Esophagus muscularis mucosa (tissue), 4 donors: ENCODE measurements around the gene NAA80. TPM values are rescaled to one million over a fixed set of nuclear protein-coding genes. Genes with fewer than 3 reads are reported as not detected.

Source experiments
- DNase-seq: peaks from one replicate; pipeline ENCODE4 v3.0.0-alpha.2; 2017; ENCODE audit errors: extremely low spot score
- H3K27ac ChIP-seq, 4 donors: fragments of 200-600 bp; sonication (generic); replicated peaks in 1 of 4; 1 replicate in 3 of 4; 2 replicates in 1 of 4; pipeline ENCODE4 v1.5.1; 2016 to 2019; ENCODE audit warnings: mild to moderate bottlenecking in 1 of 4
- H3K27me3 ChIP-seq, 4 donors: fragments of 200-600 bp; sonication (generic); one replicate each; pipeline versions ENCODE4 v1.5.1 to v1.6.0; 2016 to 2019
- H3K36me3 ChIP-seq, 4 donors: fragments of 200-600 bp; sonication (generic); one replicate each; pipeline ENCODE4 v1.5.1; 2016 to 2019
- H3K4me1 ChIP-seq, 4 donors: fragments of 200-600 bp; sonication (generic); one replicate each; pipeline ENCODE4 v1.5.1; 2016 to 2019
- H3K4me3 ChIP-seq, 4 donors: fragments of 200-600 bp; sonication (generic); 1 replicate in 2 of 4; 2 replicates in 2 of 4; pipeline ENCODE4 v1.5.1; 2016 to 2019; ENCODE audit warnings: mild to moderate bottlenecking in 4 of 4, moderate library complexity in 1 of 4
- H3K9me3 ChIP-seq, 4 donors: fragments of 200-600 bp; sonication (generic); 1 replicate in 3 of 4; 2 replicates in 1 of 4; pipeline ENCODE4 v1.5.1; 2016 to 2019
- CTCF ChIP-seq, 3 experiments: fragments of 200-600 bp in 2 of 3; fragments of 450-650 bp in 1 of 3; sonication (generic) in 2 of 3; IDR thresholded peaks; one replicate each; pipeline ENCODE4 v1.5.1; 2017 to 2019; ENCODE audit warnings: antibody characterized with exemption in 3 of 3, mild to moderate bottlenecking in 2 of 3, moderate library complexity in 1 of 3
- EP300 ChIP-seq: sonication (generic); formaldehyde crosslinking; IDR thresholded peaks from one replicate; pipeline ENCODE4 v1.6.1; 2017; ENCODE audit warnings: antibody characterized with exemption
- POLR2A ChIP-seq: fragments of 450-650 bp; IDR thresholded peaks from one replicate; pipeline ENCODE4 v1.6.1; 2017; ENCODE audit warnings: antibody characterized with exemption, moderate library complexity, mild to moderate bottlenecking, low read depth
- POLR2AphosphoS5 ChIP-seq, 2 donors: sonication (generic); formaldehyde crosslinking; IDR thresholded peaks; one replicate each; pipeline ENCODE4 v1.6.1; 2017; ENCODE audit warnings: antibody characterized with exemption in 2 of 2
- WGBS: methylation state at CpG from one replicate; pipeline ENCODE4 v1.1.5; 2018; 5-methylcytosine and 5-hydroxymethylcytosine counted together
- intact Hi-C: fragments of 100-400 bp; cut with DNase I; formaldehyde crosslinking; loops from one replicate; pipeline ENCODE4 v1.15.1; 2023
- total RNA-seq, 4 donors: library from RNA; depleted of rRNA; stranded (reverse); fragments of >200 nt; gene quantifications; one replicate each; pipeline versions ENCODE4 v1.1.0 to v1.2.1, GENCODE V29; 2016

The NAA80 gene
- total RNA-seq, 4 donors from 2014 or later: 6.8 to 9.5 (median 8.0) TPM

GRCh38 chr3:50327129-50327528 is 27.9 kb upstream of the NAA80 start:
- TF ChIP-seq POLR2AphosphoS5 (IDR thresholded peaks at IDR 0.05) (no peak), POLR2A (no peak)
- 66% methylated on average over 4 of the region's 4 CpGs for WGBS
- intact Hi-C loops: no loop called here
- peak overlapping the region; percentile 83 to 93 (median 92) for H3K27ac ChIP-seq
- H3K27me3 ChIP-seq: no peaks in the 10 kb centered on the region
- peak overlapping the region; percentile 85 to 100 (median 98) for H3K4me3 ChIP-seq
- no peaks in the 10 kb centered on the region for H3K9me3 ChIP-seq
- DNase-seq: no peak
- H3K36me3 ChIP-seq: peaks cover 34 to 57% (median 52%) of the 10 kb centered on the region in 4 donors
- peaks cover 38 to 68% (median 60%) of the 10 kb centered on the region in 4 donors for H3K4me1 ChIP-seq

- 88% methylated on average over 8 of the region's 8 CpGs for WGBS
Observed at GRCh38 chr3:50326182-50326541, 27.0 kb upstream of the NAA80 start.

GRCh38 chr3:50325497-50326181 is 26.4 kb upstream of the NAA80 start:
- 85% methylated on average over 11 of the region's 11 CpGs for WGBS
- no peaks in the 10 kb centered on the region for H3K9me3 ChIP-seq
- peaks cover 20 to 42% (median 37%) of the 10 kb centered on the region in 4 donors for H3K36me3 ChIP-seq
- H3K27me3 ChIP-seq: no peaks in the 10 kb centered on the region
- intact Hi-C loops: no loop called here
- no peak for DNase-seq
- peaks cover 34 to 71% (median 67%) of the 10 kb centered on the region in 4 donors for H3K4me1 ChIP-seq
- no peak for TF ChIP-seq POLR2AphosphoS5 (IDR thresholded peaks at IDR 0.05)
- TF ChIP-seq CTCF (IDR thresholded peaks at IDR 0.05): no peak
- no peak for TF ChIP-seq POLR2A
- TF ChIP-seq EP300: no peak
- H3K4me3 ChIP-seq: no peak overlapping the region
- peak overlapping the region in 3 of 4 donors; percentile 93 to 95 (median 93) for H3K27ac ChIP-seq

More at GRCh38 chr3:50326182-50326541, 27.0 kb upstream of the NAA80 start:
- TF ChIP-seq POLR2A (no peak), POLR2AphosphoS5 (IDR thresholded peaks at IDR 0.05) (no peak), EP300 (no peak), CTCF (IDR thresholded peaks at IDR 0.05) (no peak)
- Histone ChIP-seq H3K9me3 (no peaks in the 10 kb centered on the region), H3K27ac (peak overlapping the region in 1 of 4 donors; percentile 95), H3K4me1 (peaks cover 33 to 70% (median 65%) of the 10 kb centered on the region in 4 donors), H3K36me3 (peaks cover 25 to 47% (median 42%) of the 10 kb centered on the region in 4 donors), H3K27me3 (no peaks in the 10 kb centered on the region), H3K4me3 (no peak overlapping the region)
- intact Hi-C loops: no loop called here
- no peak for DNase-seq

GRCh38 chr3:50325113-50325480 is 25.9 kb upstream of the NAA80 start:
- Histone ChIP-seq H3K36me3 (peaks cover 15 to 39% (median 35%) of the 10 kb centered on the region in 4 donors), H3K27ac (peak overlapping the region; percentile 93 to 95 (median 93)), H3K4me3 (no peak overlapping the region), H3K9me3 (no peaks in the 10 kb centered on the region), H3K27me3 (no peaks in the 10 kb centered on the region), H3K4me1 (peaks cover 39 to 76% (median 72%) of the 10 kb centered on the region in 4 donors)
- TF ChIP-seq POLR2AphosphoS5 (IDR thresholded peaks at IDR 0.05): no peak
- WGBS: 100% methylated on average over 2 of the region's 2 CpGs
- intact Hi-C loops: no loop called here
- no peak for DNase-seq

GRCh38 chr3:50324351-50325112 is 25.3 kb upstream of the NAA80 start:
- intact Hi-C loops: no loop called here
- H3K4me1 ChIP-seq: peaks cover 45 to 82% (median 78%) of the 10 kb centered on the region in 4 donors
- peak overlapping the region; percentile 93 to 95 (median 93) for H3K27ac ChIP-seq

More at GRCh38 chr3:50324351-50325112, 25.3 kb upstream of the NAA80 start:
- Histone ChIP-seq H3K27me3 (no peaks in the 10 kb centered on the region), H3K4me3 (no peak overlapping the region), H3K36me3 (peaks cover 10 to 39% (median 34%) of the 10 kb centered on the region in 4 donors), H3K9me3 (no peaks in the 10 kb centered on the region)
- DNase-seq: no peak
- WGBS: 43% methylated on average over 3 of the region's 4 CpGs
- TF ChIP-seq POLR2AphosphoS5 (IDR thresholded peaks at IDR 0.05): peak in 1 of 2 donors; percentile 34
- no peak for TF ChIP-seq POLR2A
- TF ChIP-seq CTCF (IDR thresholded peaks at IDR 0.05): peak; percentile 77 to 87 (median 79)
- TF ChIP-seq EP300: no peak
